DMS79 (cell line): ENCODE measurements around the gene CDC14A.
"Not testable (repeated sequence)": the region's sequence is repeated elsewhere in the genome, so short reads cannot be mapped to it uniquely, and the experiment has no call there.

ENCODE experiments used
- DNase-seq: peaks from one replicate; lab custom pipeline; 2025; lab: John Stamatoyannopoulos, UW

CDC14A gene, protein sequence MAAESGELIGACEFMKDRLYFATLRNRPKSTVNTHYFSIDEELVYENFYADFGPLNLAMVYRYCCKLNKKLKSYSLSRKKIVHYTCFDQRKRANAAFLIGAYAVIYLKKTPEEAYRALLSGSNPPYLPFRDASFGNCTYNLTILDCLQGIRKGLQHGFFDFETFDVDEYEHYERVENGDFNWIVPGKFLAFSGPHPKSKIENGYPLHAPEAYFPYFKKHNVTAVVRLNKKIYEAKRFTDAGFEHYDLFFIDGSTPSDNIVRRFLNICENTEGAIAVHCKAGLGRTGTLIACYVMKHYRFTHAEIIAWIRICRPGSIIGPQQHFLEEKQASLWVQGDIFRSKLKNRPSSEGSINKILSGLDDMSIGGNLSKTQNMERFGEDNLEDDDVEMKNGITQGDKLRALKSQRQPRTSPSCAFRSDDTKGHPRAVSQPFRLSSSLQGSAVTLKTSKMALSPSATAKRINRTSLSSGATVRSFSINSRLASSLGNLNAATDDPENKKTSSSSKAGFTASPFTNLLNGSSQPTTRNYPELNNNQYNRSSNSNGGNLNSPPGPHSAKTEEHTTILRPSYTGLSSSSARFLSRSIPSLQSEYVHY

DNA sequence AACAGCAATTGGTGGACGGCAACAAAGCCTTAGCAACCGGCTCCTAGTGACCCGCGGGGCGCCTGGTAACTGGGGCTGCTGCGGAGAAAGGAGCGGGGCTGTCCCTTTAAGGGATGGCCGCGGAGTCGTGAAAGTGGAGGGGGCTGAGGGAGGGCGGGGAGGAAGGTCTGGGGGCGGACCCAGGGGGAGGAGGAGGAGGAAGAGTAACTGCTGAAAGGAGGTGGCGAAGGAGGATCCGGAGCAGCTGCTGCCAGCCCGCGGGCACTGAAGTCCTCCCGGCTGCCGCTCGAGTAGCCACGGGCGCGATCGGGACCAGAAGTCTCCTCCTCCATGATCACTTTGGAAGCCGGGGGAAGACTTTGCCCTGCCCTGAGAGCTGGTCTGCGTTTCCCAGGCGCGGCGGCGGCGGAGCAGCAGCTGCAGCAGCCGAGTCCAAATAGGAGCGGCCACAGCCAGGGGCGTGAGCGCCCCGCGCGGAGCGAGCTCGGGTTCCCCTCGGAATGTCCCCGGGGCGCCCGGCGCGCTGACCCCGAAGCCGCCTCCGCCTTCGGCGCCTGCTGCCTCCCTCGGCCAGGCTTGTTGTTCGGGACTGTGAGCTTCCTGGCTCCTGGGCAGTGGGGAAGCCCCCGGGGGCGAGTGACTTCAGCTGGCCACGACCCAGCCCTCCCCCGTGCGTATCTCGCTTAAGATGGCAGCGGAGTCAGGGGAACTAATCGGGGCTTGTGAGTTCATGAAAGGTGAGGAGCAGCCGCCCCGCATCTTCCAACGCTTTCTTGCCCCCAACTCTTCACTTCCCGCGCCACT, at the start of gene CDC14A:
Gene CDC14A (plus strand): TSS at position 240 of the 804 bp plus-strand sequence. CDS start 449 bp downstream, at position 689.
- DNase-seq, result peak; percentile 89

DNA sequence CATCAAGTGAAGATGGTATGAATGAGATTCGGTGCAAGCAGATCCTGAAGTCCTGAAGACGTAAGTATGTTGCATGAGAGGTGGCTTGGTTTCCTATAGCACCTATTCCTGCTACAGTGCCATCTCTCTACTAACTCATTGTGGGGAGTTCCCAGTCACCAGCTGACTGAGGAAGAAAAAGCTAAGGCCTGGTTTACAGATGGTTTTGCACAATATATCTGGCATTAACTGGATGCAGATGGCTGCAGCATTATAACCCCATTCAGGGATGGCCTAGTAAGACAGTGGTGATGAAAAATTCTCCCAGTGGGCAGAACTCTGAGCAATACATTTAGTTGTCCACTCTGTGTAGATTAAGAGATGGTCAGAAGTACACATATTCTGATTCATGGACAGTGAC, 49.6 kb upstream of the CDC14A start:
- DNase-seq, result no peak

DNA sequence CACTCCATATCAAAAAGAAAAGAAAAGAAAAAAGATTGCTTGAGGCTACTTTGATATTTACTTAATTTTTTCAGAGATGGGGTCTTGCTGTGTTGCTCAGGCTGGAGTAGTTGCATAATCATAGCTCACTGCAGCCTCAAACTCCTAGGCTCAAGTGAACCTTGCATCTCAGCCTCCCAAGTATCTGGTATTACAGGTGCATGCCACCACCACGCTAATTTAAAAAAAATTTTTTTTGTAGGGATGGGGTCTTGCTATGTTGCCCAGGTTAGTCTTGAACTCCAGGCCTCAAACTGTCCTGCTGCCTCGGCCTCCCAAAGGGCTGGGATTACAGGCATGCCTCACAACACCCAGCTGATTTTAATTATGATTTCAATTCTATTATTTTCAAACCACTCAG, 48.1 kb upstream of the CDC14A start:
- no peak for DNase-seq

DNA sequence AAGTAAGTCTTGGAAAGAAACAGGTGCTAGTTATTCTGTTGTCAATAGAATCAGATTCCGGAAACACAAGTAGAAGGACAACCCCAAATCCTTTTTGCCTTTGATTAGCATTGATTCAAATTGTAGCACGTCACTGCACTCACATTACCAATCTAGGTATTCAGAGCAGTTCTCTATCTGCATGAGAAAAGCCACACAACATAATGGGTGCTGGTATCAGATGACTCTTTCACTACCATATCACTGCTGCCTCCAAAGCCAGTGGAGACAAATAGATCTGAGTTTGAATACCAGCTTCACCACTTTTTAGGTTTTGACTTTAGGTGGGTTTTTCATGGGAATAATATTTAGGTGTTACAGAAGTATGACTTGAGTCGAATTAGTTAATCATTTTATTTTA, 47.4 kb upstream of the CDC14A start:
- no peak for DNase-seq

DNA sequence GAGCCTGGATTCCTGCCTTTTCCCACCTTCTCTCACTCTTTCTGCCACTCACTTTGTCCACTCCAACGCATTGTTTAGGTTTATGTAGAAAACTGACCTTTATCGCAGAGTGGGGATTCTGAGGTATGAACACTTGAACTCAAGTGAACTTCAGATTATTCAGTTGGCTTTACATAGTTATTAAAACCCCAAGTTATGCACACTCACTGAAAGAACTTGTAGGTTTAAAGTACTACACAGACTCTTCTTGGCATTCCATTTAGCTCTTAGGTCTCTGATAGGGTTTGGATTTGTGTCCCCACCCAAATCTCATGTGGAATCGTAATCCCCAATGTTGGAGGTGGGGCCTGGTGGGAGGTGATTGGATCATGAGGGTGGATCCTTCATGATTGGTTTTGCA, 46.4 kb upstream of the CDC14A start:
- DNase-seq, result no peak

DNA sequence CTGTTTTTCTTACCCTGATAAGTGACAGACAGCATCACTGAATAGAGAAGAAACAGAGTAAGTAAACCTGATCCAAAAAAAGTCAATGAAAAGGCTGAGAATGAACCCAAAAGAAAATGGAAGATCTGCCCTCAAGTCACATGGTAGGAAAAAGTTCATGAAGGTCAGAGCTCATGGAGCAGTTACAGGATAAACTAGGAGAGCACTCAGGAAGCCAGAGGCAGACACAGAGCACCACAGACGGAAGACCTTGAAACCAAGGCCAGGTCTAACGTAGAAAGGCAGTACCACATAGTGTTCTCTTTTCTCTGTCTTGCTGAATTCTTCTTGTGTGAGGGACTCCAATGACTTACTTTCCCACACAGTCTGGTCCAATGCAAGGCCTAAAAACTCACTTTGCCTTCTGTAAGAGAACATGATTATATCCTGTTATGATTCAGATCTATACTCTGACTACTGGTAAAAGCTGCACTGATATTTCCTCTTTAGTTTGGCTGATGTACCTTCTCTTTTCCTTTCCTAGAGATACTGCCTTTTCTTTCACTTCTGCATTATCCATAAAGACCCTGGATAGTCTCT, 45.5 kb upstream of the CDC14A start:
- no peak for DNase-seq

DNA sequence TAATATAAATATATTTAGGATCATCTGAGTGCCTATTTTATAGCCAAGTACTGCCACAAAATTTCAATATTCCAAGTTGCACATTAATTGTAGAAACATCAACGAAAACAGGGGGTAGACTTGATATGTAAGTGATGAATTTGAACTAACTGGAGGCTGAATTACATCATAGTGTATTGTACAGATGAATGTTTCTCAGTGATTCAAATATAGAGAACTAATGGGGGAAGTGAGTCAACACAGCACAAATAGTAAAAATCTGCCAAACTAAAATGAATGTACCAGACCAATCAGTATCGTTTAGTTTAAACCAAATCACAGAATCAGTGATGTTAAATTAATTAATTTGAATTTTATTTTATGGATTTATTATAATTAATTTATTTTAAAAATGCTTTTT, 43.5 kb upstream of the CDC14A start:
- no peak for DNase-seq

DNA sequence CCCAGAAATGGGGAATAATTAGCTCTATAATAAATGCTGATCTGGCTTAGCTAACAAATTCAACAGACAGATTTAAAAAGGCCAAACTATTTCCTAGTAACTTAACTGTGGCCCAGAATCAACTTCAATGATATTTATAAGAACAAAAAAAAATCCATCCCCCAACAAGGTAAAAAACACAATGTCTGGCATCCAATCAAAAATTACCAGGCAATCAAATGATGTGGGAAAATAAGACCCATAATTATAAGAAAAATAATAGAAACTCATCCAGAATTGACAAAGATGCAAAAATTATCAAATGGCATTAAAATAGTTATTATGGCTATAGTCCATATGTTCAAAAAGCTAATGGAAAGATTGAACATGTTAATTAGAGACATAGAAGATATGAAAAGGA, 42.4 kb upstream of the CDC14A start:
- DNase-seq, result no peak

DNA sequence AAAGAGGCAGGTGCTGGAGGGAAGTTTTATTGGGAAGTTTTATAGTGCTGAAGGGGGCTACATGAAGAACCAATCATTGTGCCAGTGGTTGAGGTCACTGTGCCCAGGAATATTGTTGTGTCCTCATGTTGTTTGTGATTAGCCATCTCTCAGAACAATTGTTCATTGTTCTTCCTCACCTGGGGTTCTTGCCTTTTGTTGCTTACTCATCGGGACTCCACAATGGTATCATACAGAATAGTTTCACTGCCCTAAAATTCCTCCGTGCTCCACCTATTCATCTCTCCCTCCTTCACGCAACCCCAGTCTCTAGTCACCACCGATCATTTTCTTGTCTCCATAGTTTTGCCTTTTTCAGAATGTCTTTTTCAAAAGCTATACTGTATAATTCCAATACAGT, 38.9 kb upstream of the CDC14A start:
- DNase-seq, result no peak

DNA sequence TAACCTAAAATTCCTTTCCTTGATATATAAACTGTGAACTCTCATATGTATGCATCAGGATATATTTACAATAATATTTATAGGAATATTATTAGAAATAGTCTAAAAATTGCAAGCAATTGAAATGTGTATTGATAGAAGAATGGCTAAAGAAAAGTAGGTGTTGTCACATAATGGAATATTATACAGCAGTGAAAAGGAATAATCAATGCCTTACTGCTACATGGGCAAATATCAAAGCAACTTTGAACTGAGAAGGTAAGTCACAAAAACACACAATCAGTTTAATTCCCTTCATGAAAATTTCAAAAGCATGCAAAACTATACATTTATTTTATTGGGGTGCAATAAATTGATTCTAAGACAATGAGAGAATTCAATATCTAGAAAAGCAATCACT, 35.7 kb upstream of the CDC14A start:
- DNase-seq, result no peak

DNA sequence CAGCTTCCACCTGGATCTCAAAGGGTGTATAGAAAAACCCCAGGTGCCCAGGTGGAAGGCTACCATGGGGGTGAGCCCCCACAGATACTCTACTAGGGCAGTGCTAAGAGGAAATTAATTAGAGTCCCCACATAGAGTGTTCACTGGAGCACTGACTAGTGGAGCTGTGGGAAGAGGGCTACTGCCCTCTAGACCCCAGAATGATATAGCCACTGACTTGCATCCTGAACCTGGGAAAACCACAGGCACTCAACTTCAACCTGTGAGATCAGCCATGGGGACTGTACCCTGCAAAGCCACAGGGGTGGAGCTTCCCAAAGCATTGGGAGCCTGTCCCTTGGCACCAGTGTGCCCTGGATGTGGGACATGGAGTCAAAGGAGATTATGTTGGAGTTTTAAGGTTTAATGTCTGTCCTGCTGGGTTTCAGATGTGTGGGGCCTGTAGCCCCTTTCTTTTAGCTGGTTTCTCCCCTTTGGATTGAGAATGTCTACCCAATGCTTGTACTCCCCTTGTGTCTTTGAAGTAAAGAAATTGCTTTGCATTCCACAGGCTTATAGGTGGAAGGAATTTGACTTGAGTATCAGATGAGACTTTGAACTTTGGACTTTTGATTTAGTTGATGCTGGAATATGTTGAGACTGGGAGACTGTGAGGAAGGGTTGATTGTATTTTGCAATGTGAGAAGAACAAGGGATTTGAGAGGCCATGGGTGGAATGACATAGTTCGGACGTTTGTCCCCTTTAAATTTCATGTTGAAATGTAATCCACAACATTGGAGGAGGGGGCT, 31.8 kb upstream of the CDC14A start:
- DNase-seq, result no peak

DNA sequence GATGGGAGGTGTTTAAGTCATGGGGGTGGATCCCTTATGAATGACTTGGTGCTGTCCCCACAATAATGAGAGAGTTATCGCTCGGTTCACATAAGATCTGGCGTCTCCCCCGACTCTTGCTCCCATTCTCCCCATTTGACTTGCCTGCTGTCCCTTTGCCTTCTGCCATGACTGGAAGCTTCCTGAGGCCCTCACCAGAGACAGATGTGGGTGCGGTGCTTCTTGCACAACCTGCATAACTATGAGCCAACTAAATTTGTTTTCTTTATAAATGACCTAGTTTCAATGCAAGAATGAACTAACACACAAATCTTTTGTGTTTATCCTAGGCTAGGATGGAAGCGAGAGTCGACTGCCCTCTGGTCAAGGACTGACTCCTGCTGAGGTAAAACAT, 31.2 kb upstream of the CDC14A start:
- DNase-seq, result no peak

DNA sequence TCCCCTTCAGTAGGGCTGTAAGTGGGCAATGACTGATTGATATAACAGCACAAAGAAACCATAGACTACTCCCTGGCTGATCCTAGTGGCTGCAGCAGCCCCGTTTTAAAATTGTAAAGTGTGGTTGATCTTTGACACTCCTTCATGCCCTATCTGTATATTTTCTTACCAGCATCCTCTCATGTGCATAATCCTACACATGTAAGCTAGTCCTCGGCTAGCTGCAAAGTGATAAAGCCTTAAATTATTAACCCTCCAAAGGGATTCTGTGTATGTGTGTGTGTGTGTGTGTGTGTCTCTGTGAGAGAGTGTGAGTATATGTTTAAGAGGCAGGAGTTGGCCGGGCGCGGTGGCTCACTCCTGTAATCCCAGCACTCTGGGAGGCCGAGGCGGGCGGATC, 30.8 kb upstream of the CDC14A start:
- DNase-seq, result no peak

DNA sequence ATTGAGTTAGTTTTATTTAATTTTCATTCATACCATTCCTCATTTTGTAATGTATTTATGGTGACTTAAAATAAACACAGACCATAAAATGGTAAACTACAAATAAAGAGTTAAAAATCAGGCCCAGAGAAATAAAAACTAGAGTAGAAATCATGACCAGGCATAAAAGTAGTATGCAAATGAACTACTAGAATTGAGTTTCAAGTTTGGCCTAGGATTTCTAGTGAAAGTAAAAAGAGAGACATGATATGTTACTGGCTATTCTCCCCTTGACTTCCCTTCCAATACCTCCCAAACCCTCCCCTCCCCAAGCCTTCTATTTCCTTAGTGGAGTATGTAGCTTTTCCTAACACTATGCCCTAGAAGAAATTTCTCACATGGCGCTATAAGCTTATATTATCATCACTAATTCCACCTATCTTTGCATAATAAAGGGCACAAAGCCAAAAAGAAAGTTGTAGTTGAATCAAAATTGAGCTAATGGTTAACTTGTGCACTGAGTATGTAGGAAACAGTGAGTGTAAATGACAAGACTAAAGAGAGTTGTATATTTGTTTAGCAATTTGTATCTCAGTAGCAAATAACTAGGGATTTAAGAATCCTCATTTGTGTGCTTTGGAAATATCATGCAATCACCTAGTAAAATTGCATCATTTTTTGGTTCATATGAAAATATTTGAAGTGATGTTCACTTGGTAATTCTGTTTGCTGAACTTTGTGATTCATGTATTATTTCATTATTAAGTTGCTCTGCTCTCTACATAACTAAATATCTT, 29.7 kb upstream of the CDC14A start:
- no peak for DNase-seq

DNA sequence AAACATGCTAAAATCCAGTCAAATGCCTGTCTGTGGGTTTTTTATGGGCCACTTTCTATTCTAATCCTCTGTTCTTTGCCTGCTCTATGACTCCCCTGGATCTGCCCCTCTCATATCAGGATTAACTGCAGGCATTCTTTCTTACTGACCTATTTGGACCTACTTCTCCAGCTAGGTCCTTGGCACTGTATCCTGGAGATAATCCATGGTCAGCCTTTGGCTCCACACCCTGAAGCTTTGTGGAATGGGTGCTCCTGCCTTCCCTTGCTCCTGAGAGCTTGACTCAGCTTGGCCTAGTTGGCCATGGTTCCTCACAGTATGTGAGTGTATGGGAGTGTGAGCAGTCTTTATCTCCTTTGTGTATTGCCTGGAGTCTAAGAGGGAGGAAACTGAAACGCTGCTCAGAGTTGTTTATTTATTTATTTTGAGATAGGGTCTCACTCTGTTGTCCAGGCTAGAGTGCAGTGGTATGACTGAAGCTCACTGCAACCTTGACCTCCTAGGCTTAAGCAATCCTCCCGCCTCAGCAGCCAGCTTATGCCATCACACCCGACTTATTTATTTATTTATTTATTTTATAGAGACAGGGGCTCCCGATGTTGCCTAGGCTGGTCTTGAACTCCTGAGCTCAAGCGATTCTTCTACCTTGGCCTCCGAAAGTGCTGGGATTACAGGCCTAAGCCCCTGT, 28.7 kb upstream of the CDC14A start:
- no peak for DNase-seq

DNA sequence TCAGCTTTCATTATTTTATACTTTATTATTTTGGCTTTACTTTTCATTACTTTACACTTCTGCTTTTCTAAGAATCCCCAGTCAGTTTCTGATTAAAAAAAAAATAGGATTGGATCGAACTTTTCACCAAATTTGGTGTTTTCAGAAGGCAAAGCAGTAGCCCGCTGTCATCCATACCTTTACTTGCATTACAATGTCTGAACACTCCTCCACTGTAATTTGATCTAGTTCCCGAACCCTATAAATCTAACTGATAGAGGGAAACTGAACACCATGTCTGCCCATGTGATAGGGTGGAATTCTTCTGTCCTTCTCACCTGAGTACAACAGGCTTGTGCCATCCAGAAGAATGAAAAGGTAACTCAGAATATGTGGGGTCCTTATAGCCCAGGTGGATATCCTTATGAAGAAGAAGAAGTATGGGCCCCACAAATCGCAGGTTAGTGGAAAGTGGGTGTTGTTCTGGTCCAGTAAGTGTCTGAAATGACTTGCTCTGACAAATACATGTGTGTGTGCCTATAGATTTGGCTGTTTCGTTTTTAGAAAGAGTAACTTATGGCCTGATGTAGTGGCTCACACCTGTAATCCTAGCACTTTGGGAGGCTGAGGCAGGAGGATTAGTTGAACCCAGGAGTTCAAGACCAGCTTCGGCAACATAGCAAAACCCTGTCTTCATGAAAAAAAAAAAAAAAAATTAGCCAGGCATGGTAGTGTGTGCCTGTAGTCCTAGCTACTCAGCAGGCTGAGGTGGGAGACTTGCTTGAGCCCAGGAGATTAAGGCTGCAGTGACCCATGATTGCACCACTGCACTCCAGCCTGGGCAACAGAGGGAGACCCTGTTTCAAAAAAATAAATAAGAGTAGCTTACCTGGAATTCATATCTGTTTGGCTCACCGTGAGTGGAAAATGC, 26.6 kb upstream of the CDC14A start:
- no peak for DNase-seq

DNA sequence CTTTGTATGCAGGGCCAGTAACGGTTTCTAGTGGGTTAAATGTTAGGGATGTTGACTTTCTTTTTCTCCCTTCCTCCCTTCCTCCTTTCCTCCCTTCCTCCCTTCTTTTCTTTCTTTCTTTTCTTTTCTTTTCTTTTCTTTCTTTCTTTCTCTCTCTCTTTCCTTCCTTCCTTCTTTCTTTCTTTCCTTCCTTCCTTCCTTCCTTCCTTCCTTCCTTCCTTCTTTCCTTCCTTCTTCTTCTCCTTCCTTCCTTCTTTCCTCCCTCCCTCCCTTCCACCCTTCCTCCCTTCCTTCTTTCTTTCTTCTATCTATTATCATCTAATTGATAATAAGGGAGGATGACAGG, 26.0 kb upstream of the CDC14A start:
- not testable (repeated sequence) for DNase-seq

DNA sequence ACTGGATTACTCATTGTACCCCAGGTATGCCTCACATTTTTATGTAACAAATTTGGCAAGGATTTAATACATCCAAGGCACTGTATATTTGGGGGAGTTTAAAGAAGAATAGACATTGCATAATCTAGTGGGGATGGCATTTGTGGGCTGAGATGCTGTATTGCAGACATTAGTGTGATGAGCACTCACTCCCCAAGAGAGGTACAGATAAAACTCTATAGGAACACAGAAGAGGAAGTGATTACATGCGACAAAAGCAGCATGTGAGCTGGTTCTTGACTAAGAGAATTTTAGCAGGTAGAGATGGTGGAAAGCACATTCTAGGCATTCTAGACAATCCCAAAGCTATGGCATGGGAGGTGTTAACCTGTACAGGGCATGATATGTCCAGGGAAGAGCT, 24.2 kb upstream of the CDC14A start:
- DNase-seq, result no peak

DNA sequence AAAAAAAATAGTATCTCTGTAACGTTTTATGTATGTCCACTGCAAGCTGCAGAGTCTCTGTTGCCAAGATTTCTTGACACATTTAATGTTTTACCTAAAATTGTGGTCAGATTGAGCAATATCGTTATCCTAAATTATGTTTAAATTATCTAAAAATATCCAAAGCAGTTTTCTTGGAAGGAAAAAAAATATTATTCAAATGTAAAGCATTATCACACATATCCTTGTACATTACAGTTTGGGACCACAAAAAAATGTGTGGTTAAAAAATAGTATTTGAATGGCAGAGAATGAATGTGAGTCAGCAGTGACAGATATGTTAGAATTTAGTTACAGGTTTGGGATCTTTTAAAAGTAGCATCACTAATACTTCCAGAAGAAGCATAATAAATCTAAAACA, 21.2 kb upstream of the CDC14A start:
- not testable (repeated sequence) for DNase-seq
